Panc1 (cell line): ENCODE measurements around the gene LHPP. TPM values are rescaled to one million over a fixed set of nuclear protein-coding genes. Genes with fewer than 3 reads are reported as not detected.

Experiments used
- ATAC-seq: fragments of 200-7000 bp; cut with Tn5 transposase; 2 replicates; pipeline ENCODE4 v1.9.1; 2020; ENCODE audit warnings: mild to moderate bottlenecking, moderate library complexity
- BruUV-seq: library from RNA; stranded (reverse); fragments of 400-500 nt; replicated peaks from 2 replicates; lab custom pipeline; 2021; lab: Mats Ljungman, UMichigan
- CTCF ChIA-PET: fragments of 300-600 bp; sonication (Branson Sonifier 250); formaldehyde crosslinking; loops from one replicate; lab custom pipeline; 2022; ENCODE audit warnings: antibody characterized with exemption; lab: Charles Lee
- POLR2A ChIA-PET: fragments of 300-600 bp; sonication (Branson Sonifier 250); formaldehyde crosslinking; loops from one replicate; lab custom pipeline; 2022; ENCODE audit warnings: antibody characterized with exemption; lab: Charles Lee
- DNase-seq: peaks from one replicate; pipeline ENCODE4 v3.0.0-alpha.2; 2010; ENCODE audit warnings: low read depth, low spot score
- H3K27ac ChIP-seq: 2 replicates; pipeline ENCODE4 v1.5.1; 2011; ENCODE audit warnings: mild to moderate bottlenecking, low read length, inconsistent platforms
- H3K27me3 ChIP-seq: fragments of 200-500 bp; sonication (Bioruptor generic); 2 replicates; pipeline ENCODE4 v1.6.0; 2014; ENCODE audit warnings: low read length, inconsistent platforms; ENCODE audit not compliant: control insufficient read depth, insufficient read depth
- H3K36me3 ChIP-seq: fragments of 200-500 bp; sonication (Bioruptor generic); 2 replicates; pipeline ENCODE4 v1.5.1; 2014; ENCODE audit warnings: inconsistent platforms, mild to moderate bottlenecking, low read length, moderate library complexity; ENCODE audit not compliant: control insufficient read depth, insufficient read depth
- H3K4me1 ChIP-seq: 2 replicates; pipeline ENCODE4 v1.5.1; 2011; ENCODE audit warnings: inconsistent platforms, mild to moderate bottlenecking, low read length, moderate library complexity; ENCODE audit not compliant: control insufficient read depth, insufficient read depth
- H3K4me3 ChIP-seq, 2 experiments: 2 replicates each; pipeline ENCODE4 v1.5.1; 2011 to 2012; ENCODE audit warnings: low read depth in 2 of 2, low read length in 2 of 2, mild to moderate bottlenecking in 2 of 2, inconsistent platforms in 1 of 2, moderate library complexity in 1 of 2
- H3K9me3 ChIP-seq: fragments of 200-500 bp; sonication (Bioruptor generic); 2 replicates; pipeline ENCODE4 v1.5.1; 2014; ENCODE audit warnings: low read depth, mild to moderate bottlenecking, inconsistent platforms, low read length, moderate library complexity; ENCODE audit not compliant: control insufficient read depth, insufficient read depth
- POLR2AphosphoS5 ChIP-seq: IDR thresholded peaks from 2 replicates; pipeline ENCODE4 v1.6.1; 2012; ENCODE audit warnings: mild to moderate bottlenecking, low read depth, low read length, moderate library complexity
- SIN3A ChIP-seq: IDR thresholded peaks from 2 replicates; pipeline ENCODE4 v1.6.1; 2012; ENCODE audit warnings: low read depth, mild to moderate bottlenecking, low read length, moderate library complexity, borderline replicate concordance; ENCODE audit not compliant: insufficient read depth
- TCF7L2 ChIP-seq: IDR thresholded peaks from 2 replicates; pipeline ENCODE4 v1.6.1; 2011; ENCODE audit warnings: mild to moderate bottlenecking, low read depth, low read length, inconsistent platforms
- in situ Hi-C: cut with HindIII; loops from 2 replicates; pipeline ENCODE4 v1.10.0; 2016; ENCODE audit warnings: low sequenced_read_pairs, low pct_unique_long_range_greater_than_20kb
- intact Hi-C: fragments of 100-400 bp; cut with micrococcal nuclease; formaldehyde crosslinking; loops from one replicate; pipeline ENCODE4 v1.10.0; 2022; ENCODE audit not compliant: unreplicated experiment
- total RNA-seq: library from RNA; stranded (reverse); gene quantifications from one replicate; pipeline ENCODE4 v1.2.1, GENCODE V29; 2021; ENCODE audit not compliant: unreplicated experiment
- TF ChIP-seq, protein P1 (sequence below): fragments of 450-650 bp; IDR thresholded peaks from 2 replicates; pipeline ENCODE4 v1.5.1; 2017; ENCODE audit warnings: mild to moderate bottlenecking
- TF ChIP-seq, protein P2 (sequence below), 2 experiments: IDR thresholded peaks; 2 replicates each; pipeline ENCODE4 v1.6.1; 2011 to 2012; ENCODE audit warnings: low read depth in 2 of 2, control low read depth in 1 of 2, low read length in 1 of 2, mild to moderate bottlenecking in 1 of 2, moderate library complexity in 1 of 2; ENCODE audit not compliant: insufficient read depth in 1 of 2

Gene LHPP
- total RNA-seq, 1 experiment from 2014 or later, result 15.0 TPM

DNA sequence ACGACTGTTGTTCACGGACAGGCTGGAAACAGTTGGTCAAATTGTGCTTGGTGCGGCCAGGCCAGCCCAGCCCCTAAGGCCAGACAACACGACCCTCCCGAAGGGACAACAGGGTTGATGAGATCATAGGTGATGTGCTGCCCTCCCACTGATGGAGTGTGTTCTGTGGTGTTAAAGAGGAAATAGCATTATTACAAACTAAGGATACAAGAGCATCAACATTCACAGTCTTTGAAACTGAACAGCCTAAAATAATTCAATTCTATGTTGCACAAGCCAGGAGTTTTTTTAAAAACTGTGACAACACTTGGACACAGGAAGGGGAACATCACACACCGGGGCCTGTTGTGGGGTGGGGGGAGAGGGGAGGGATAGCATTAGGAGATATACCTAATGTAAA, 194.9 kb downstream of the LHPP start:
- ATAC-seq, result no peak
- Histone ChIP-seq H3K4me1 (no peaks in the 10 kb centered on the region), H3K27ac (no peak overlapping the region), H3K27me3 (no peaks in the 10 kb centered on the region), H3K4me3 (no peak overlapping the region), H3K36me3 (no peaks in the 10 kb centered on the region), H3K9me3 (no peaks in the 10 kb centered on the region)
- TF ChIP-seq, protein P1, sequence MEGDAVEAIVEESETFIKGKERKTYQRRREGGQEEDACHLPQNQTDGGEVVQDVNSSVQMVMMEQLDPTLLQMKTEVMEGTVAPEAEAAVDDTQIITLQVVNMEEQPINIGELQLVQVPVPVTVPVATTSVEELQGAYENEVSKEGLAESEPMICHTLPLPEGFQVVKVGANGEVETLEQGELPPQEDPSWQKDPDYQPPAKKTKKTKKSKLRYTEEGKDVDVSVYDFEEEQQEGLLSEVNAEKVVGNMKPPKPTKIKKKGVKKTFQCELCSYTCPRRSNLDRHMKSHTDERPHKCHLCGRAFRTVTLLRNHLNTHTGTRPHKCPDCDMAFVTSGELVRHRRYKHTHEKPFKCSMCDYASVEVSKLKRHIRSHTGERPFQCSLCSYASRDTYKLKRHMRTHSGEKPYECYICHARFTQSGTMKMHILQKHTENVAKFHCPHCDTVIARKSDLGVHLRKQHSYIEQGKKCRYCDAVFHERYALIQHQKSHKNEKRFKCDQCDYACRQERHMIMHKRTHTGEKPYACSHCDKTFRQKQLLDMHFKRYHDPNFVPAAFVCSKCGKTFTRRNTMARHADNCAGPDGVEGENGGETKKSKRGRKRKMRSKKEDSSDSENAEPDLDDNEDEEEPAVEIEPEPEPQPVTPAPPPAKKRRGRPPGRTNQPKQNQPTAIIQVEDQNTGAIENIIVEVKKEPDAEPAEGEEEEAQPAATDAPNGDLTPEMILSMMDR, result no peak
- TF ChIP-seq, protein P2, sequence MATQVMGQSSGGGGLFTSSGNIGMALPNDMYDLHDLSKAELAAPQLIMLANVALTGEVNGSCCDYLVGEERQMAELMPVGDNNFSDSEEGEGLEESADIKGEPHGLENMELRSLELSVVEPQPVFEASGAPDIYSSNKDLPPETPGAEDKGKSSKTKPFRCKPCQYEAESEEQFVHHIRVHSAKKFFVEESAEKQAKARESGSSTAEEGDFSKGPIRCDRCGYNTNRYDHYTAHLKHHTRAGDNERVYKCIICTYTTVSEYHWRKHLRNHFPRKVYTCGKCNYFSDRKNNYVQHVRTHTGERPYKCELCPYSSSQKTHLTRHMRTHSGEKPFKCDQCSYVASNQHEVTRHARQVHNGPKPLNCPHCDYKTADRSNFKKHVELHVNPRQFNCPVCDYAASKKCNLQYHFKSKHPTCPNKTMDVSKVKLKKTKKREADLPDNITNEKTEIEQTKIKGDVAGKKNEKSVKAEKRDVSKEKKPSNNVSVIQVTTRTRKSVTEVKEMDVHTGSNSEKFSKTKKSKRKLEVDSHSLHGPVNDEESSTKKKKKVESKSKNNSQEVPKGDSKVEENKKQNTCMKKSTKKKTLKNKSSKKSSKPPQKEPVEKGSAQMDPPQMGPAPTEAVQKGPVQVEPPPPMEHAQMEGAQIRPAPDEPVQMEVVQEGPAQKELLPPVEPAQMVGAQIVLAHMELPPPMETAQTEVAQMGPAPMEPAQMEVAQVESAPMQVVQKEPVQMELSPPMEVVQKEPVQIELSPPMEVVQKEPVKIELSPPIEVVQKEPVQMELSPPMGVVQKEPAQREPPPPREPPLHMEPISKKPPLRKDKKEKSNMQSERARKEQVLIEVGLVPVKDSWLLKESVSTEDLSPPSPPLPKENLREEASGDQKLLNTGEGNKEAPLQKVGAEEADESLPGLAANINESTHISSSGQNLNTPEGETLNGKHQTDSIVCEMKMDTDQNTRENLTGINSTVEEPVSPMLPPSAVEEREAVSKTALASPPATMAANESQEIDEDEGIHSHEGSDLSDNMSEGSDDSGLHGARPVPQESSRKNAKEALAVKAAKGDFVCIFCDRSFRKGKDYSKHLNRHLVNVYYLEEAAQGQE (IDR thresholded peaks at IDR 0.05; ENCODE audit: insufficient read depth in 1 of 2, low read depth in 2 of 2, low read length in 1 of 2), result no peak
- no peak for TF ChIP-seq SIN3A
- TF ChIP-seq TCF7L2, result no peak
- TF ChIP-seq POLR2AphosphoS5, result no peak
- no TSS peak for BruUV-seq
- in situ Hi-C loops (no loop called here), intact Hi-C loops (no loop called here)
- ChIA-PET POLR2A (no interaction called here), CTCF (no interaction called here)
- DNase-seq, result no peak

DNA sequence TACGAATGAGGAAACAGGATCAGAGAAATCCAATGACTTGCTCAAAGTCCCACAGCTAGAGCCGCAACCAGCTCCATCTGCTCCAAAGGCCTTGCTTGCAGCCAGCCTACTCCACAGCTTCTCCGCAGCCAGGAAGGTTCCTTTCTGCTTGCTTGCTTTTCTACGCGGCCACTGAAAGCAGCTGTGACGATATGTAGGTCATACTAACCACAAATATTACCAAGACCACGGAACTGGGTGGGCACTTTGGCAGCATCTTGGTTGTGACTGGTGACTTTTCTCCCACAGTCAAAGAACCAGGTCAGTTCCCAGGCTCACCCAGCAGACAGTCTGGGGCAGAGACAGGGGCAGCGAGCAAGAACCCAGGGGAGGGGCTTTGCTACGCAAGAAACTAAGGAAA, 196.2 kb downstream of the LHPP start:
- no peaks in the 10 kb centered on the region for H3K36me3 ChIP-seq
- BruUV-seq, result no TSS peak
- TF ChIP-seq SIN3A (no peak), TCF7L2 (no peak), POLR2AphosphoS5 (no peak)
- TF ChIP-seq, protein P2 (IDR thresholded peaks at IDR 0.05; ENCODE audit: insufficient read depth in 1 of 2, low read depth in 2 of 2, low read length in 1 of 2), result no peak
- TF ChIP-seq, protein P1, result no peak
- CTCF ChIA-PET, result interaction anchor here (0.5 kb wide), 1 partner anchor 61 kb away, joined by 3 read pairs; no protein-coding TSS in a partner anchor
- H3K4me1 ChIP-seq, result no peaks in the 10 kb centered on the region
- H3K4me3 ChIP-seq, result no peak overlapping the region
- intact Hi-C loops, result no loop called here
- in situ Hi-C loops, result no loop called here
- no peak for DNase-seq
- no peaks in the 10 kb centered on the region for H3K9me3 ChIP-seq
- POLR2A ChIA-PET, result no interaction called here
- H3K27me3 ChIP-seq, result no peaks in the 10 kb centered on the region
- ATAC-seq, result no peak
- H3K27ac ChIP-seq, result no peak overlapping the region
